K562 (cell line): ENCODE measurements around the gene KAT6B. TPM values are rescaled to one million over a fixed set of nuclear protein-coding genes. Genes with fewer than 3 reads are reported as not detected.

Experiments
- ATAC-seq: fragments of 200-7000 bp; cut with Tn5 transposase; 3 replicates; pipeline ENCODE4 v1.9.1; 2020; ENCODE audit warnings: moderate library complexity
- BruUV-seq: library from RNA; stranded (reverse); fragments of 400-500 nt; replicated peaks from 2 replicates; lab custom pipeline; 2021; lab: Mats Ljungman, UMichigan
- CTCF ChIA-PET: fragments of 300-600 bp; formaldehyde crosslinking; extraction: SDS; loops from one replicate; lab custom pipeline; 2021; ENCODE audit warnings: low intra/inter-chr PET ratio; lab: Yijun Ruan, JAX
- POLR2A ChIA-PET: fragments of 300-600, 350-650 bp; sonication (Branson Sonifier 250); formaldehyde crosslinking; extraction: SDS; loops from one replicate; lab custom pipeline; 2021; ENCODE audit warnings: antibody characterized with exemption, inconsistent platforms; lab: Yijun Ruan, JAX
- DNase-seq, 4 experiments: peaks; one replicate each; pipeline versions ENCODE4 v3.0.0 to v3.0.0-alpha.2; 2011 to 2018; ENCODE audit warnings: low spot score in 3 of 4, mixed read lengths in 3 of 4; ENCODE audit errors: extremely low read depth in 1 of 4
- FAIRE-seq: peaks from 2 replicates; lab custom pipeline; 2011; peaks lifted over from hg19 to GRCh38; lab: Jason Lieb, UNC
- H2AFZ ChIP-seq: 2 replicates; pipeline ENCODE4 v1.6.0; 2011; ENCODE audit warnings: low read depth, low read length, control low read depth, inconsistent platforms
- H3K27ac ChIP-seq: fragments of 200-600 bp; 3 replicates; pipeline ENCODE4 v1.8.0; 2011; ENCODE audit warnings: low read depth, mild to moderate bottlenecking, control low read depth, inconsistent platforms, low read length, moderate library complexity, mixed read lengths; ENCODE audit errors: extremely low read depth
- H3K27me3 ChIP-seq, 2 experiments: fragments of 300-600 bp in 1 of 2; 2 replicates in 1 of 2; 3 replicates in 1 of 2; pipeline versions ENCODE4 v1.6.0 to v1.8.0; 2011; ENCODE audit warnings: inconsistent platforms in 2 of 2, low read length in 2 of 2, mild to moderate bottlenecking in 1 of 2, mixed read lengths in 1 of 2, moderate library complexity in 1 of 2; ENCODE audit not compliant: control insufficient read depth in 2 of 2, insufficient read depth in 2 of 2
- H3K36me3 ChIP-seq: fragments of 300-600 bp; 3 replicates; pipeline ENCODE4 v1.8.0; 2011; ENCODE audit warnings: mild to moderate bottlenecking, low read length, inconsistent platforms; ENCODE audit not compliant: control insufficient read depth, insufficient read depth
- H3K4me1 ChIP-seq, 2 experiments: fragments of 200-600 bp in 1 of 2; replicated peaks in 1 of 2; 2 replicates in 1 of 2; 3 replicates in 1 of 2; pipeline versions ENCODE4 v1.5.1 to v1.8.0; 2011; ENCODE audit warnings: inconsistent platforms in 2 of 2, low read length in 2 of 2, mild to moderate bottlenecking in 1 of 2, mixed read lengths in 1 of 2, moderate library complexity in 1 of 2; ENCODE audit not compliant: control insufficient read depth in 2 of 2, insufficient read depth in 2 of 2
- H3K4me2 ChIP-seq: 2 replicates; pipeline ENCODE4 v1.6.1; 2011; ENCODE audit warnings: low read length, control low read depth, inconsistent platforms, mixed read lengths; ENCODE audit not compliant: insufficient read depth
- H3K4me3 ChIP-seq: fragments of 200-600 bp; sonication (generic), shearing (Covaris generic); 2 replicates; pipeline ENCODE4 v1.5.1; 2016; ENCODE audit warnings: control low read depth, inconsistent platforms
- H3K79me2 ChIP-seq: fragments of 200-600 bp; 3 replicates; pipeline ENCODE4 v1.8.0; 2011; ENCODE audit warnings: low read length, inconsistent platforms; ENCODE audit not compliant: control insufficient read depth, insufficient read depth
- H3K9ac ChIP-seq, 2 experiments: 2 replicates each; pipeline versions ENCODE4 v1.6.0 to v1.6.1; 2011; ENCODE audit warnings: low read depth in 2 of 2, low read length in 2 of 2, control low read depth in 1 of 2, inconsistent platforms in 1 of 2, mild to moderate bottlenecking in 1 of 2, mixed read lengths in 1 of 2; ENCODE audit not compliant: insufficient read depth in 1 of 2
- H3K9me1 ChIP-seq: one replicate; pipeline ENCODE4 v1.6.0; 2011; ENCODE audit warnings: inconsistent platforms, mild to moderate bottlenecking, low read length, moderate library complexity; ENCODE audit not compliant: control insufficient read depth, insufficient read depth
- H3K9me3 ChIP-seq: replicated peaks from 2 replicates; pipeline ENCODE4 v1.5.1; 2011; ENCODE audit warnings: low read depth, low read length, inconsistent platforms; ENCODE audit not compliant: control insufficient read depth, insufficient read depth
- H4K20me1 ChIP-seq: replicated peaks from 2 replicates; pipeline ENCODE4 v1.6.1; 2011; ENCODE audit warnings: low read length, inconsistent platforms, mixed read lengths; ENCODE audit not compliant: control insufficient read depth, insufficient read depth
- ATF4 ChIP-seq: fragments of 450-650 bp; formaldehyde crosslinking; IDR thresholded peaks from 2 replicates; pipeline ENCODE4 v1.4.0; 2022; ENCODE audit warnings: mild to moderate bottlenecking, moderate library complexity
- BRF2 ChIP-seq: IDR thresholded peaks from 3 replicates; pipeline ENCODE4 v1.6.1; 2011; ENCODE audit warnings: borderline replicate concordance, mild to moderate bottlenecking; ENCODE audit not compliant: insufficient read length, insufficient read depth
- CHD1 ChIP-seq: fragments of 200-600 bp; sonication (generic); IDR thresholded peaks from one replicate; pipeline ENCODE4 v1.6.1; 2012; ENCODE audit warnings: mild to moderate bottlenecking, moderate library complexity, low read length, inconsistent platforms
- ELF2 ChIP-seq: fragments of 250-450 bp; sonication (Bioruptor Pico); IDR thresholded peaks from 2 replicates; pipeline ENCODE4 v1.5.0; 2021; ENCODE audit warnings: mild to moderate bottlenecking
- NR4A1 ChIP-seq, 2 experiments: fragments of 250-450 bp in 1 of 2; fragments of 450-650 bp in 1 of 2; sonication (Bioruptor Pico) in 1 of 2; IDR thresholded peaks; 2 replicates each; pipeline versions ENCODE4 v1.4.0 to v1.6.1; 2016 to 2020; ENCODE audit warnings: mild to moderate bottlenecking in 2 of 2, missing compliant biosample characterization in 1 of 2, missing genetic modification characterization in 1 of 2, moderate library complexity in 1 of 2
- RERE ChIP-seq: sonication (generic); formaldehyde crosslinking; IDR thresholded peaks from 2 replicates; pipeline ENCODE4 v1.8.0; 2023; ENCODE audit warnings: missing genetic modification reagents, mild to moderate bottlenecking, borderline replicate concordance
- SMAD4 ChIP-seq: fragments of 250-450 bp; sonication (Bioruptor Pico); conservative IDR thresholded peaks from 2 replicates; pipeline ENCODE4 v1.8.0; 2021; ENCODE audit warnings: inconsistent platforms, mild to moderate bottlenecking, moderate library complexity
- U2AF2 ChIP-seq: fragments of 200-400 bp; formaldehyde crosslinking; optimal IDR thresholded peaks from 2 replicates; pipeline ENCODE3; 2017; ENCODE audit warnings: low read depth, mild to moderate bottlenecking, low read length
- VEZF1 ChIP-seq: fragments of 200-800 bp; sonication (Bioruptor generic); IDR thresholded peaks from 2 replicates; pipeline ENCODE4 v1.6.1; 2017; ENCODE audit warnings: missing genetic modification characterization, missing compliant biosample characterization
- ZNF740 ChIP-seq, 3 experiments: fragments of 200-800 bp in 1 of 3; sonication (Bioruptor generic) in 1 of 3; sonication (generic) in 1 of 3; formaldehyde crosslinking in 1 of 3; IDR thresholded peaks; 2 replicates each; pipeline versions ENCODE4 v1.6.1 to v1.8.0; 2016 to 2022; ENCODE audit warnings: mild to moderate bottlenecking in 2 of 3, missing compliant biosample characterization in 2 of 3, missing genetic modification characterization in 2 of 3, missing genetic modification reagents in 1 of 3
- WGBS: fragments of 100-300 bp; shearing (Covaris generic); methylation state at CpG from one replicate; pipeline ENCODE4 v1.1.6; 2016; ENCODE audit warnings: low coverage, mixed read lengths; ENCODE audit not compliant: insufficient coverage; ENCODE audit errors: missing lambda C conversion rate; 5-methylcytosine and 5-hydroxymethylcytosine counted together
- in situ Hi-C: fragments of 300-500 bp; cut with MboI; formaldehyde crosslinking; loops from 4 replicates; pipeline ENCODE4 v1.15.0; 2018; ENCODE audit warnings: inconsistent platforms, mixed read lengths
- intact Hi-C: fragments of 100-400 bp; cut with micrococcal nuclease; formaldehyde crosslinking; loops from 2 replicates; pipeline ENCODE4 v1.14.2; 2022
- polyA plus RNA-seq, 8 experiments: library from polyadenylated mRNA; depleted of rRNA in 4 of 8; stranded (reverse) in 5 of 8; unstranded in 3 of 8; fragments of >200 nt; fragmentation: Nextera tagmentation in 2 of 8; fragmentation: Illumina TruSeq in 1 of 8; extraction: Ambion mirVana in 2 of 8; extraction: Trizol in 1 of 8; gene quantifications; 2 replicates each; pipeline versions ENCODE4 v1.2.1 to v1.2.3, GENCODE V29; 2011 to 2014; ENCODE audit warnings: inconsistent platforms in 1 of 8, missing spikeins in 1 of 8
- total RNA-seq, 7 experiments: library from RNA; depleted of rRNA in 6 of 7; stranded (reverse); fragments of >200 nt in 6 of 7; fragmentation: Illumina TruSeq in 2 of 7; extraction: Trizol in 2 of 7; gene quantifications; 2 replicates each; pipeline versions ENCODE4 v1.2.1 to v1.2.3, GENCODE V29; 2011 to 2021; ENCODE audit warnings: low replicate concordance in 1 of 7

The KAT6B gene
- total and polyA plus RNA-seq, 9 of the 15 experiments (the other 6 are each of a cell fraction or from before 2014, with no cell fraction given), result 1.4 to 9.2 (median 6.8) TPM

- Histone ChIP-seq H3K9me3 (no peaks in the 10 kb centered on the region), H3K79me2 (no peaks in the 10 kb centered on the region), H3K27ac (no peak overlapping the region), H4K20me1 (no peaks in the 10 kb centered on the region), H3K36me3 (no peaks in the 10 kb centered on the region), H3K9me1 (no peaks in the 10 kb centered on the region), H3K4me3 (no peak overlapping the region), H2AFZ (no peak overlapping the region), H3K9ac (no peak overlapping the region), H3K4me2 (no peak overlapping the region), H3K27me3 (peaks cover 3 to 9% of the 10 kb centered on the region in 2 experiments; a peak in 4 of 5 replicates), H3K4me1 (no peaks in the 10 kb centered on the region)
- ChIA-PET POLR2A (interaction anchor here (1.2 kb wide), 1 partner anchor 10 kb away, joined by 5 read pairs; no protein-coding TSS in a partner anchor), CTCF (no interaction called here)
- FAIRE-seq (no peak), DNase-seq (no peak), ATAC-seq (no peak)
- WGBS, result 67% methylated on average over 3 of the region's 3 CpGs
- intact Hi-C loops (no loop called here), in situ Hi-C loops (no loop called here)
- BruUV-seq, result no TSS peak
- TF ChIP-seq U2AF2 (no peak), SMAD4 (CRISPR knock-in tag) (no peak), BRF2 (no peak), ATF4 (no peak), NR4A1 (CRISPR knock-in tag; IDR thresholded peaks at IDR 0.05) (no peak), NR4A1 (tag; IDR thresholded peaks at IDR 0.05) (no peak), ZNF740 (CRISPR knock-in tag; IDR thresholded peaks at IDR 0.05) (no peak), ZNF740 (tag; IDR thresholded peaks at IDR 0.05) (no peak), VEZF1 (CRISPR knock-in tag) (no peak), RERE (CRISPR knock-in tag) (no peak), CHD1 (no peak), ELF2 (CRISPR knock-in tag) (no peak)
Observed at GRCh38 chr10:74958316-74958715, 131.9 kb downstream of the KAT6B start.
